K562 (cell line): Measurements from ENCODE around the gene DGLUCY. TPM values are rescaled to one million over a fixed set of nuclear protein-coding genes. Genes with fewer than 3 reads are reported as not detected.

Experiments
- ATAC-seq: fragments of 200-7000 bp; cut with Tn5 transposase; 3 replicates; pipeline ENCODE4 v1.9.1; 2020; ENCODE audit warnings: moderate library complexity
- BruUV-seq: library from RNA; stranded (reverse); fragments of 400-500 nt; replicated peaks from 2 replicates; lab custom pipeline; 2021; lab: Mats Ljungman, UMichigan
- CTCF ChIA-PET: fragments of 300-600 bp; formaldehyde crosslinking; extraction: SDS; loops from one replicate; lab custom pipeline; 2021; ENCODE audit warnings: low intra/inter-chr PET ratio; lab: Yijun Ruan, JAX
- POLR2A ChIA-PET: fragments of 300-600, 350-650 bp; sonication (Branson Sonifier 250); formaldehyde crosslinking; extraction: SDS; loops from one replicate; lab custom pipeline; 2021; ENCODE audit warnings: antibody characterized with exemption, inconsistent platforms; lab: Yijun Ruan, JAX
- DNase-seq, 4 experiments: peaks; one replicate each; pipeline versions ENCODE4 v3.0.0 to v3.0.0-alpha.2; 2011 to 2018; ENCODE audit warnings: low spot score in 3 of 4, mixed read lengths in 3 of 4; ENCODE audit errors: extremely low read depth in 1 of 4
- FAIRE-seq: peaks from 2 replicates; lab custom pipeline; 2011; peaks lifted over from hg19 to GRCh38; lab: Jason Lieb, UNC
- H2AFZ ChIP-seq: 2 replicates; pipeline ENCODE4 v1.6.0; 2011; ENCODE audit warnings: low read depth, low read length, control low read depth, inconsistent platforms
- H3K27ac ChIP-seq: fragments of 200-600 bp; 3 replicates; pipeline ENCODE4 v1.8.0; 2011; ENCODE audit warnings: low read depth, mild to moderate bottlenecking, control low read depth, inconsistent platforms, low read length, moderate library complexity, mixed read lengths; ENCODE audit errors: extremely low read depth
- H3K27me3 ChIP-seq, 2 experiments: fragments of 300-600 bp in 1 of 2; 2 replicates in 1 of 2; 3 replicates in 1 of 2; pipeline versions ENCODE4 v1.6.0 to v1.8.0; 2011; ENCODE audit warnings: inconsistent platforms in 2 of 2, low read length in 2 of 2, mild to moderate bottlenecking in 1 of 2, mixed read lengths in 1 of 2, moderate library complexity in 1 of 2; ENCODE audit not compliant: control insufficient read depth in 2 of 2, insufficient read depth in 2 of 2
- H3K36me3 ChIP-seq: fragments of 300-600 bp; 3 replicates; pipeline ENCODE4 v1.8.0; 2011; ENCODE audit warnings: mild to moderate bottlenecking, low read length, inconsistent platforms; ENCODE audit not compliant: control insufficient read depth, insufficient read depth
- H3K4me1 ChIP-seq, 2 experiments: fragments of 200-600 bp in 1 of 2; replicated peaks in 1 of 2; 2 replicates in 1 of 2; 3 replicates in 1 of 2; pipeline versions ENCODE4 v1.5.1 to v1.8.0; 2011; ENCODE audit warnings: inconsistent platforms in 2 of 2, low read length in 2 of 2, mild to moderate bottlenecking in 1 of 2, mixed read lengths in 1 of 2, moderate library complexity in 1 of 2; ENCODE audit not compliant: control insufficient read depth in 2 of 2, insufficient read depth in 2 of 2
- H3K4me2 ChIP-seq: 2 replicates; pipeline ENCODE4 v1.6.1; 2011; ENCODE audit warnings: low read length, control low read depth, inconsistent platforms, mixed read lengths; ENCODE audit not compliant: insufficient read depth
- H3K4me3 ChIP-seq: fragments of 200-600 bp; sonication (generic), shearing (Covaris generic); 2 replicates; pipeline ENCODE4 v1.5.1; 2016; ENCODE audit warnings: control low read depth, inconsistent platforms
- H3K79me2 ChIP-seq: fragments of 200-600 bp; 3 replicates; pipeline ENCODE4 v1.8.0; 2011; ENCODE audit warnings: low read length, inconsistent platforms; ENCODE audit not compliant: control insufficient read depth, insufficient read depth
- H3K9ac ChIP-seq, 2 experiments: 2 replicates each; pipeline versions ENCODE4 v1.6.0 to v1.6.1; 2011; ENCODE audit warnings: low read depth in 2 of 2, low read length in 2 of 2, control low read depth in 1 of 2, inconsistent platforms in 1 of 2, mild to moderate bottlenecking in 1 of 2, mixed read lengths in 1 of 2; ENCODE audit not compliant: insufficient read depth in 1 of 2
- H3K9me1 ChIP-seq: one replicate; pipeline ENCODE4 v1.6.0; 2011; ENCODE audit warnings: inconsistent platforms, mild to moderate bottlenecking, low read length, moderate library complexity; ENCODE audit not compliant: control insufficient read depth, insufficient read depth
- H3K9me3 ChIP-seq: replicated peaks from 2 replicates; pipeline ENCODE4 v1.5.1; 2011; ENCODE audit warnings: low read depth, low read length, inconsistent platforms; ENCODE audit not compliant: control insufficient read depth, insufficient read depth
- H4K20me1 ChIP-seq: replicated peaks from 2 replicates; pipeline ENCODE4 v1.6.1; 2011; ENCODE audit warnings: low read length, inconsistent platforms, mixed read lengths; ENCODE audit not compliant: control insufficient read depth, insufficient read depth
- BRD4 ChIP-seq: fragments of 200-600 bp; sonication (generic); IDR thresholded peaks from 2 replicates; pipeline ENCODE4 v1.6.1; 2017; ENCODE audit warnings: inconsistent platforms
- CBX2 ChIP-seq: fragments of 200-600 bp; sonication (generic); IDR thresholded peaks from one replicate; pipeline ENCODE4 v1.6.1; 2012; ENCODE audit warnings: mild to moderate bottlenecking, low read length, inconsistent platforms; ENCODE audit not compliant: insufficient read depth, poor library complexity, severe bottlenecking
- EGR1 ChIP-seq: fragments of 450-650 bp; conservative IDR thresholded peaks from 2 replicates; pipeline ENCODE4 v1.6.1; 2017; ENCODE audit warnings: mild to moderate bottlenecking
- ETS2 ChIP-seq: IDR thresholded peaks from 2 replicates; pipeline ENCODE4 v1.6.1; 2016; ENCODE audit warnings: borderline replicate concordance, missing genetic modification characterization, mild to moderate bottlenecking, moderate library complexity, missing compliant biosample characterization; ENCODE audit not compliant: poor library complexity, severe bottlenecking
- ID3 ChIP-seq, 2 experiments: fragments of 250-450 bp in 1 of 2; fragments of 450-650 bp in 1 of 2; sonication (Bioruptor Pico) in 1 of 2; IDR thresholded peaks; 2 replicates each; pipeline versions ENCODE4 v1.6.1 to v1.8.0; 2016 to 2021; ENCODE audit warnings: mild to moderate bottlenecking in 2 of 2, moderate library complexity in 2 of 2, missing compliant biosample characterization in 1 of 2, missing genetic modification characterization in 1 of 2
- IRF2 ChIP-seq: sonication (generic); formaldehyde crosslinking; IDR thresholded peaks from 2 replicates; pipeline ENCODE4 v1.8.1; 2022; ENCODE audit warnings: mild to moderate bottlenecking, missing genetic modification reagents
- LARP7 ChIP-seq: fragments of 450-650 bp; IDR thresholded peaks from 2 replicates; pipeline ENCODE4 v1.6.1; 2016
- MAFG ChIP-seq: fragments of 450-650 bp; conservative IDR thresholded peaks from 2 replicates; pipeline ENCODE4 v1.6.1; 2016; ENCODE audit warnings: missing genetic modification characterization, missing compliant biosample characterization
- MTA1 ChIP-seq: fragments of 450-650 bp; IDR thresholded peaks from 2 replicates; pipeline ENCODE4 v1.6.1; 2017; ENCODE audit warnings: borderline replicate concordance
- NCOA1 ChIP-seq: fragments of 450-650 bp; IDR thresholded peaks from 2 replicates; pipeline ENCODE4 v1.6.1; 2016; ENCODE audit warnings: low read depth
- NFATC3 ChIP-seq: fragments of 450-650 bp; IDR thresholded peaks from 2 replicates; pipeline ENCODE4 v1.6.1; 2017; ENCODE audit warnings: mild to moderate bottlenecking
- PTTG1 ChIP-seq: fragments of 450-650 bp; IDR thresholded peaks from 2 replicates; pipeline ENCODE4 v1.6.1; 2016; ENCODE audit warnings: low read depth, mild to moderate bottlenecking, missing genetic modification characterization, missing compliant biosample characterization
- RBM15 ChIP-seq: fragments of 200-400 bp; formaldehyde crosslinking; IDR thresholded peaks from 2 replicates; pipeline ENCODE4 v1.6.1; 2018; ENCODE audit warnings: mild to moderate bottlenecking, low read length, moderate library complexity; ENCODE audit not compliant: insufficient read depth
- SPI1 ChIP-seq: IDR thresholded peaks from 2 replicates; pipeline ENCODE4 v1.6.1; 2011; ENCODE audit warnings: low read depth, low read length, control low read depth, borderline replicate concordance
- SRSF3 ChIP-seq: fragments of 200-400 bp; formaldehyde crosslinking; IDR thresholded peaks from 2 replicates; pipeline ENCODE4 v1.6.1; 2016; ENCODE audit warnings: mild to moderate bottlenecking, low read length, moderate library complexity; ENCODE audit not compliant: insufficient read depth
- TAL1 ChIP-seq: fragments of 450-650 bp; IDR thresholded peaks from 2 replicates; pipeline ENCODE4 v1.6.1; 2016; ENCODE audit warnings: mild to moderate bottlenecking
- ZNF146 ChIP-seq: IDR thresholded peaks from one replicate; pipeline ENCODE4 v1.6.1; 2018; ENCODE audit warnings: missing compliant biosample characterization; ENCODE audit not compliant: unreplicated experiment
- ZNF197 ChIP-seq: fragments of 200-800 bp; sonication (Bioruptor generic); IDR thresholded peaks from 2 replicates; pipeline ENCODE4 v1.6.1; 2016; ENCODE audit warnings: low read depth, missing genetic modification characterization, missing compliant biosample characterization
- ZNF57 ChIP-seq: fragments of 450-650 bp; formaldehyde crosslinking; IDR thresholded peaks from 2 replicates; pipeline ENCODE4 v1.4.0; 2020; ENCODE audit warnings: mild to moderate bottlenecking, moderate library complexity
- WGBS: fragments of 100-300 bp; shearing (Covaris generic); methylation state at CpG from one replicate; pipeline ENCODE4 v1.1.6; 2016; ENCODE audit warnings: low coverage, mixed read lengths; ENCODE audit not compliant: insufficient coverage; ENCODE audit errors: missing lambda C conversion rate; 5-methylcytosine and 5-hydroxymethylcytosine counted together
- in situ Hi-C: fragments of 300-500 bp; cut with MboI; formaldehyde crosslinking; loops from 4 replicates; pipeline ENCODE4 v1.15.0; 2018; ENCODE audit warnings: inconsistent platforms, mixed read lengths
- intact Hi-C: fragments of 100-400 bp; cut with micrococcal nuclease; formaldehyde crosslinking; loops from 2 replicates; pipeline ENCODE4 v1.14.2; 2022
- polyA plus RNA-seq, 8 experiments: library from polyadenylated mRNA; depleted of rRNA in 4 of 8; stranded (reverse) in 5 of 8; unstranded in 3 of 8; fragments of >200 nt; fragmentation: Nextera tagmentation in 2 of 8; fragmentation: Illumina TruSeq in 1 of 8; extraction: Ambion mirVana in 2 of 8; extraction: Trizol in 1 of 8; gene quantifications; 2 replicates each; pipeline versions ENCODE4 v1.2.1 to v1.2.3, GENCODE V29; 2011 to 2014; ENCODE audit warnings: inconsistent platforms in 1 of 8, missing spikeins in 1 of 8
- total RNA-seq, 7 experiments: library from RNA; depleted of rRNA in 6 of 7; stranded (reverse); fragments of >200 nt in 6 of 7; fragmentation: Illumina TruSeq in 2 of 7; extraction: Trizol in 2 of 7; gene quantifications; 2 replicates each; pipeline versions ENCODE4 v1.2.1 to v1.2.3, GENCODE V29; 2011 to 2021; ENCODE audit warnings: low replicate concordance in 1 of 7
- TF ChIP-seq, protein P1 (sequence below): fragments of 200-800 bp; sonication (Bioruptor generic); IDR thresholded peaks from 2 replicates; pipeline ENCODE4 v1.6.1; 2017; ENCODE audit warnings: missing genetic modification characterization, missing compliant biosample characterization

The DGLUCY gene
- total and polyA plus RNA-seq, 9 of the 15 experiments (the other 6 are each of a cell fraction or from before 2014, with no cell fraction given): 9.9 to 28.4 (median 21.0) TPM

- no peaks in the 10 kb centered on the region for H3K9me3 ChIP-seq
- no peaks in the 10 kb centered on the region; the same call in 1 of the 2 replicates for H4K20me1 ChIP-seq
- H2AFZ ChIP-seq: no peak overlapping the region
- in situ Hi-C loops (no loop called here), intact Hi-C loops (loop anchor here (10.0 kb wide), 1 partner anchor 244 kb away; the partner anchor contains the start of gene CCDC88C)
- no peak overlapping the region for H3K4me2 ChIP-seq
- BruUV-seq: no TSS peak
- 84% methylated on average over 8 of the region's 9 CpGs for WGBS
- H3K9me1 ChIP-seq: no peaks in the 10 kb centered on the region
- no peak for ATAC-seq
- CTCF ChIA-PET: interaction anchor here (0.6 to 1.1 kb wide), 2 partner anchors 8 to 268 kb away, joined by 3 to 4 read pairs; no protein-coding TSS in a partner anchor
- H3K4me3 ChIP-seq: no peak overlapping the region
- no peak overlapping the region; a peak in 1 of 4 replicates for H3K9ac ChIP-seq
- TF ChIP-seq ID3 (CRISPR knock-in tag; IDR thresholded peaks at IDR 0.05) (no peak), ID3 (tag; IDR thresholded peaks at IDR 0.05) (no peak), SRSF3 (no peak), ZNF197 (no peak), MTA1 (no peak), NFATC3 (no peak), SPI1 (no peak), TAL1 (no peak), PTTG1 (tag) (no peak), IRF2 (CRISPR knock-in tag) (no peak), ZNF146 (no peak), ETS2 (tag) (no peak), LARP7 (no peak), NCOA1 (no peak), BRD4 (no peak), ZNF57 (CRISPR knock-in tag) (no peak), MAFG (tag) (no peak), EGR1 (no peak), RBM15 (no peak), CBX2 (no peak)
- TF ChIP-seq, protein P1, sequence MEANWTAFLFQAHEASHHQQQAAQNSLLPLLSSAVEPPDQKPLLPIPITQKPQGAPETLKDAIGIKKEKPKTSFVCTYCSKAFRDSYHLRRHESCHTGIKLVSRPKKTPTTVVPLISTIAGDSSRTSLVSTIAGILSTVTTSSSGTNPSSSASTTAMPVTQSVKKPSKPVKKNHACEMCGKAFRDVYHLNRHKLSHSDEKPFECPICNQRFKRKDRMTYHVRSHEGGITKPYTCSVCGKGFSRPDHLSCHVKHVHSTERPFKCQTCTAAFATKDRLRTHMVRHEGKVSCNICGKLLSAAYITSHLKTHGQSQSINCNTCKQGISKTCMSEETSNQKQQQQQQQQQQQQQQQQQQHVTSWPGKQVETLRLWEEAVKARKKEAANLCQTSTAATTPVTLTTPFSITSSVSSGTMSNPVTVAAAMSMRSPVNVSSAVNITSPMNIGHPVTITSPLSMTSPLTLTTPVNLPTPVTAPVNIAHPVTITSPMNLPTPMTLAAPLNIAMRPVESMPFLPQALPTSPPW (CRISPR knock-in tag): no peak
- H3K27me3 ChIP-seq: no peaks in the 10 kb centered on the region
- H3K27ac ChIP-seq: no peak overlapping the region
- POLR2A ChIA-PET: no interaction called here
- no peaks in the 10 kb centered on the region for H3K4me1 ChIP-seq
- no peak for FAIRE-seq
- no peaks in the 10 kb centered on the region for H3K79me2 ChIP-seq
- peaks cover 36% of the 10 kb centered on the region; the same call in 1 of the 3 replicates for H3K36me3 ChIP-seq
- no peak for DNase-seq
Observed at GRCh38 chr14:91170504-91171121, 56.7 kb downstream of the DGLUCY start.
